ENCODE measurements around the gene PDE6B.
"Not testable (repeated sequence)": the region's sequence is repeated elsewhere in the genome, so short reads cannot be mapped to it uniquely, and the experiment has no call there.

PDE6B gene

DNA sequence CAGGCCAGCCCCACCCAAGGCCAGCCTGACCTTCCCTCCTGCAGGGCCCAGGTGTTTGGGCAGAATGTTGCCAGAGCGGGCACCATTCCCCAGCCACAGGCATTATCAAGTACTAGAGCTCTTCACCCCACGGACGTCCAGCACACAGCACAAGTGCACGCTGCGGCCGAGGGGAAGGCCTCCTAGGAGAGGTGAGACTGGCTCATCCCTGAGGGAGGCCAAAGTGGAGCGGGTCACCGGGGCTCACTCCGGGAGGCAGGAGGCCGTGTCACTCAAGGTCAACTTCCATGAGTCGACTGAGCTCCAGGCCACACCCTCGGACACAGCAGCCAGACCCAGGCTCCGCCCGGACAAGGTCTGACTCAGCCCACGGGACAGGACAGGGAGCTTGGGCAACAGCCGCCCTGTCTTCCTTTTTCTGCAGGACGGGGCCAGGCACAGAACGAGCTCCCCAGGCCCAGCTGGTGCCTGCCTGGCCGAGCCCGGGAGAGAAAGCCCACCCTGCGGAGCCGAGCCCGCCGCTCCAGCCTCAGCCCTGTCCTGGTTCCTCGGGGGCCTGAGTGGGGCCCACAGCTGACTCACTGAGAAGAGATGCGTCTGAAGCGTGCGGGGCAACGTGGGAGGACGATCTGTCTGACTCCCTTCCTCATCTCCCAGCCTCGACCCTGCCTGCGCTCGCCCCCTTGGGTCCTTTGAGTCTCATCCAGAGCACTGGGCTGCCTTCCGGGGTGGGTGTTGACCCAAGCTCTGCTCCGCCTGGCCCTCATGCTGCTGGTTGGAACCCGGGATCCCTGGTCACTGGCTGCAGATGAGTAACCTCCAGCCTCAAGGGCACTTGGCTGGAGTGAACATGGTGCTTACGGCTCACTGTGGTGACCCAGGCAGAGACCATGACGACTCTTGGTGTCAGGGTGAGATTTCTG lies 61.9 kb downstream of the PDE6B start:
- peak in 1 of 2 donors; percentile 81 for DNase-seq

DNA sequence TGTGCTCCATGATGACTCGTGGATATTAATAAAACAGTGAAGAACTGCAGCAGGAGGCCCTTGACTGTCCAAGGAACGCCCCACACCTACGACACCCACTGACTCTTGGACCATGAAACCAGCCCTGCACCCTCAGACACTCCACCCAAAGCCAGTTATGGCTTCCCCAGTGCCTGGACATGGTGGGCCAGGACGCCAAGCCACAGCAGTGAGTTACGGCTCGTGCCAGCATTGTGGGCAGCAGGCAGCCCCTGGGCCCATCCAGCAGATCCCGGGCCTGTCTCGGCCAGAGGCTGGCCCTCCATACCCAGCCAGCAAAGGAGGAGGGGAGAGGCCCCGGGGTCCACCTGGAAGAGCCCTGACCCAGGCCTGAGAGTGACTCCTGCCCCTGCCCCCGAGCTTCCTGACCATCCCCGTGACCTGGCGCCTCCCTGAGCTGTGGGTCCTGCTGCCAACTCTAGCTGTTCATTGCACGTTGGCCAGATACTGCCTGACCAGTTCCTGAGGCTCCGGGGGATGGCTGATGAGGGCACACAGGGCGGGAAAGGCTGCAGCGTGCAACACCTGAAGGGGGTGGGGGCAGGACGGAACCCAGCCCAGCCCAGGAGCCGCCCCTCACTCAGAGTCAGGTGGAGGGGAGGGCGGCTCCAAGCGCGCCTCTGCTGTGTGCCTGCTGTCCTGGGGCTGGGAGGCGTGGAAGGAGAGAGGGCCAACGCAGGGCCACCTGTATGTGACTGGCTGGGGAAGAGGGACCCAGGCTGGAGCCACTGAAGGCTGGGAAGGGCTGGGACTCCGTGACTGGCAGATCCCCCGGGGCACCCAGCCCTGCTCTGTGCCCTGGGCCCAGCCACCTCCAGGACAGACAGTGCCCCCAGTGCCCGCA lies 62.8 kb downstream of the PDE6B start:
- no peak for DNase-seq

DNA sequence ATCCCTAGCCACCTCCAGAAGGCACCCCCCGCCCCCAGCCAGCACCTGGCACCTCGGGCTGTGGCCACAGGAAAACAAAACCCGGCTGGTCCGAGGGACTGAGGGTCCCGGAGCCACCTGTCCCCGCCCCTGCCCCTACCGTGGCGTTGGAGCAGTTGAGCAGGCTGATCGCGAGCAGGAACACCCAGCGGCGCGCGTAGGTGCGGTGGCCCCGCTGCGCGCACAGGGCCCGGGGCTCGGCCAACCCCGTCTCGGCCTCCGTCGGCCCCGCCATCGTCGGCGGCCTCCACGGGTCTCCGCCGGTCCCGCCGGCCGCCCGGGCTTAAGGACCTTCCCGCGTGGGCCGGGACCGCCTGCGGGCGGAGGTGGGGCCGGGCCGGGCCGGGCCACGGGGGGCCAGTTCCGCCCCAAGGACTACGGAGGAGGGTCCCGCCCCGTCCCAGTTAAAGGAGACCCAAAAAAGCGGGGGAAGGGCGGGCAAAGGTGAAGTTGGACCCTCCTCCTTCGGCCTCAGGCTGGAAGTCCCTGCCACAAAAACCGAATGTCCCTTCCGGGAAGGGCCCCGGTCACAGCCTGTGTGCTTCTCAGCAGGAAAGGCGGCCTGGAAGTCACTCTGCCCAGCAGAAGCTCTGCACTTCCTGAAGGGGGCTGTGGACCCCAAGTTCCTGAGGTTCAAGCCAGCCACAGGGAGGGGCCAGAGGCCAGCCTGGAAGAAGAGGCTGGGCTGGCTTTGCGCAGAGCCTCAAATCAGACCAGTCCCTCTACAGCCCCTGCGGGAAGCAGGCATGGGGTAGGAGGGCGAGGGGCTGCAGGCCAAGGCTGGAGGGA lies 63.7 kb downstream of the PDE6B start, which contains the start of gene SLC49A3:
TSS of gene SLC49A3 (minus strand) at position 298 of the 828 bp plus-strand sequence. CDS start at position 274, 24 bp downstream.
- DNase-seq: no peak

DNA sequence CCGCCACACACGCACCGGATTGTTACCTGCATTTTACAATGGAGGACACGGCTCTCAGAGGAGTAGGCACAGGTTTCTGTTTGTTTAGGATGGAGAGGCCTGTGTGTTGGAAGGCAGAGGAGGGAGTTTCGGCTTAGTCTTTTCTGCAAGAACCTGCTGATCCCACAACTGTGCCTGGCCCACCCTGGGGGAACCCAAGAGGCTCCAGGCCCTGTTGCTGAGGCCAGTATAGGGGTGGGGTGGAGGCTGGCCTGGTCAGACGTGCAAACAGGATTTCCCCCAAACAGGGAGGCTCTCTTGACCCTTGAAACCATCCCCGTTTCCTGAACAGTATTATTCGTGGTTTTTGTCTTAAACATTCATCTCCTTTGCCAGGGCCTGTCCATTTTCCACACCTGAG lies 64.3 kb downstream of the PDE6B start:
- no peak for DNase-seq

DNA sequence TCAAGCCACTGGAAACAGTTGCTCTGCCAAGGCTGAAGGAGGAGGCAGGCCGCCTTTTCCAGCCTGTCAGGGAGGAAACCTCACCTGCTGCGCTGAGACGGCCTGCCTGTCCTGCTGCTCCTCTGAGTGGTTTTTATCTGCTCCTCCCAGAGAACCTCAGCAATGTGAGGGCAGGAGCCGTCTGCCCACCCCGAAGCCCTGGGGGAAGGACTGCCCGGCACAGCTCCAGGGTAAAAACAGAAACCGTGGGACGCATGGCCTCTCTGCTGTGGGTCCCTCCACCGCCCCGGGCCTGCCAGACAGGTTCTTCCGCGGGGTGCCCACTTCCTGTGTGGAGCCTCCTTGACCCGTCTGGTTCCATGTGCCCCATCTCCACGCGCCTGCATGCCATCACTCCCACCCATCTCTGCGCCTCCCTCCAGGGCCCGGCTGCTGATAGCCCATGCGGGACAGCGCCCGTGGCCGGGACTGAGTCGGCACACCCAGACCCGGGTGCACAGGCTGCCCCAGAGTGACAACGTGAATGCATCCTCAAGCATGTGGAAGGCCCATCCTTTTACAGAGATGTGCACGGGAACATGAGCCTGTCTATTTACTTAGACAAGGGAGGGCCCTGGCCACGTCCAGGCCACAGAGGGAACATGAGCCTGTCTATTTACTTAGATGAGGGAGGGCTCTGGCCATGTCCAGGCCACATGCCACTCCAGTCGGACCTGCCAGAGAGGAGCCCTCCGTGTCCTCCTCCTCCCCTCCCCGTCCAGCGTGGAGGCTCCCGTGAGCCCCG lies 67.6 kb downstream of the PDE6B start:
- DNase-seq: no peak

DNA sequence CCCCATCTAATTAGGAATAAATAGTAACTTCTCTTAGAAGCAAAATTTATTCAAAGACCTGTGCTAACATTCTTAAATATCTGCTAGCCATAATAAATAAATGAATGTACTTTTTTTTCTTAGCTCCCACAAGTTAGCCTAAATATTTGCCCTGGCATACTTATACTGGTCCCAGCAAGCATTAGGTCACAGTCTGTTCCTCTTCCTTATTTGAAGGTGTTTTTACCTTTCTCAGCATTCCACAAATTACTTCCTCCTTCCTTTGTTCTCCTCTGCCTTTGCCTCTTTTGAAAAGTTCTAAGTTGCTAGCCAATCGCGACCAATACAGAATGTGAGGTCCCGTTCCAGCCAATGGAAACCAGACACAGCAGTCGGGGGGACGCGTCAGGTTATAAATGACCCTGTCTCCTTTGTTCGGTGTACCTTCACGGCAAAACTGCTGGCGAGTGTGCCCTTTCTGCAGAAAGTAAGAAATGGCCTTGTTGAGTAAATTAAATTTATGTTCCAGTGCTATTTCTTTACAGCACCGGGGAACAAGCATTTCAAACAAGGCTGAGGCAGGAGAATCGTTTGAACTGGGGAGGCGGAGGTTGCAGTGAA lies 69.1 kb downstream of the PDE6B start:
- not testable (repeated sequence) for DNase-seq

DNA sequence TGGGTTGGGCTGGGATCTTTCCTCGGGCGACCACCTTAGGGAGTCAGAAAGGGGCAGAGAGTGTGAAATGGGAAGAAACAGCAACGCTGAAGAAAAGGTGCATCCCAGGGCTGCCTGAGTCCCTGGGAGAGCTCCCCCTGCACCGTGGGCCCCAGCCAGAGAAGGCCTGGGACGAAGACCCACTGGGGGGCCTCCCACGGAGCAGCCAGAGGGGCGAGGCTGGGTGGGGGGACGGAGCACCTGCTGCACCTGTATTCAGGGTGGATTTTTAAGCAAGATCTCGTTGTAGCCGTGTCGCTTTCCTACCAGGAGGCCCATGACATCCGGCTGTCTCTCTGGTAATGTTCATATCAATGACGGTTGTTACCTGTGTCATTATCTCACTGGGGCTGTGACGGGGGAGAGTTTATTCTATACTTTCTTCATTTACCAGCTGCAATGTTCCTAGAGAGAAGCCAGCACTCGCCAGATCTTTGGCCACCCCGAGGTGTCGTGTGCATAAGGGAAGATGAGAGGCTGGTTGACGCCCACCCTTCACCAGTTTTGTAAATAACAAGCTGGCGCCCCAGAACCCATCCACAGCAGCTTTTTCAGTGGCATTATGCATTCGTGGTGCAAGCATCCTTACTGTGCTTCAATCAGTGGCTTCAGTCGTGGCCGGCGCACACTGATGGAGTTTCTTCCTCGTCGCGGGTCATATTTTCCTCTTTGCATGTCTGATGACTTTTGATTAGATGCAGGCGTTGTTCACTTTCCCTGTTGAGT lies 74.6 kb downstream of the PDE6B start:
- DNase-seq: no peak

DNA sequence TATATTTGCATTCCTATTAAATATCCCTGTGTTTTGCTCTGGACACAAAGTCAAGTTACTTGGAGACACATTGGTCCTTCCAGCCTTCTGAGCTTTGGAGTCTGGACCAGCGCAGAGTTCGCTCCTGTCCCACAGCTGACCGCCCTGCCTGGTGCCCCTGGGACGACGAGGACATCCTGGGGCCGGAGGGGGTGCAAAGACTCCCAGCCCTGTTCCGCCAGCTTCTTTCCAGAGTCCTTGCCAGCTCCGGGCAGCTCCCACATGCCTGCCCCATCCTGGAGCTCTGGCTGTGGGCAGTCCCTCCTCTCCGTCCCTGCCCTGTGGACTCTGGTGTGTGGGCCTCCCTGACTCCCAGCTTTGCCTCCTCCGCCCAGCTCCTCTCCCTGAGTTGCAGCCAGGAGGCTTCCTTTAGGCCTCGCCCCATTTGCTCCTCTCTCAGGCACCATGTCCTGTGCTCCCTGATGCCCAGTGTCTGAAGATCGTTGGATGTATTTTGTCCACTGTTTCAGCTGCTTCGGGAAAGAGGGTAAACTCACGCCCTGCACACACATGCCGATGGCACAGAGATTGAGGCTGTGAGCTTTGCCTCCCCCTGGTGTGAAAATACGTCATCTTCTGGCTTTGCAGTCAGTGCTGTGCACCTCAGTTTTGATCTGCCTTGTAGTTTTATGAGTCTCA lies 75.4 kb downstream of the PDE6B start:
- no peak for DNase-seq

DNA sequence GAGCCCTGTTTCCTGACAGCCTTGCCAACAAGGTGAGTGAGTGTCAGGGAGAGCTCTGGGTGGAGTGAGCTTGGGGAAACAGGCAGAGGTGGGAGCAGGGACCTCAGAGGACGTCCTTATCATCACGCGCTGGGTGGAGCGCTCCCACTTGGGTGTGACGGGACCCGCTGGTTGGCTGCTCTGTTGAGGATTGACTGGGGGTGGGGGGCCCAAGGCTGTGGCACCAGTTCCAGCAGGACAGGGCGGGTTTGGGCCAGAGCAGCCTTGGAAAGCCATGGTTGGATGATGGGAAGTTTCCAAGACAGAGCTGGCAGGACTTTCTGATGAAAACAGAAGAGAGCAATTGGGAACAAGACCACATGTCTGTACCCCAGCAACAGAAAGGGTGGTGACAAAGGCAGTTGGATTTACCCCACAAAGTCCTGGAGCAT lies 77.3 kb downstream of the PDE6B start:
- no peak for DNase-seq

DNA sequence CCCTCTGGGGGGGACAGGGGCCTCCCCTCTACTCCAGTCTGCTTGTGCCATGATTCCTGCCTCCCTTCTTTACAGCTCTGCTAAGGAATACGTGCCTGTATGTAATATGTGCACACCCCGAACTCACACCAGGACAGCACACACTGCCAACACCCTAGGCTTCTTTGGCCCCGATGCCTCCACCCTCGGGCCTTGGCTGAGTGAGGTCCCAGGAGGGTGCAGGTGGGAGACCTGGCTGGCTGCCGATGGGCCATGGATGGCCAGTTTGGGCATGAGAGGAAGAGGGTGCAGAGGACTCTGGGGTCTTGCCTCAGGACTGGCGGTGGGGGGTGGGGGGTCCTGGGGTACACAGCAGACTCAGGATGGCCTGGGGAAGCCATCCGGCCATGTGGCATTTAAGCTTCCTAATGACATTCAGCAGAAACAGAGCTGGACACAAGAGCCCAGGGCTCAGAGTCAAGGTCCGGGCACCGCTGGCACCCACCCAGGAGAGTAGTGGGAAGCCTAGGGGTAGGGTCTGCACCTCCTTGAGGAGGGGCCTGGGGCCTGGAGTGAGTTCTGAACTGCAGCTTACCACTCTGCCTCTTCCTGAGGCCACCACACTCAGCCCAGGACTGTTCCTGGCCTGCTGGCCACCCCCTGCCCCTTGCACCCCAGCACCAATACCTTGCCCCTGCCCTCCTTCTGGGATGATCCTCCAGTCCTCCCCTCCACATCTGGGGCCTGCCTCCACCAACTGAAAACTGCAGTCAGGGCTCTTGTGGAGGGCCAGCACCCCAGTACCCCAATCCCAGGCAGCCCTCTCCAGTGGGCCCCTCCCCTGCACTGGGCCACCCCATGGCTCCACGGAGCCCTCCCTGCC lies 78.2 kb downstream of the PDE6B start:
- no peak for DNase-seq

DNA sequence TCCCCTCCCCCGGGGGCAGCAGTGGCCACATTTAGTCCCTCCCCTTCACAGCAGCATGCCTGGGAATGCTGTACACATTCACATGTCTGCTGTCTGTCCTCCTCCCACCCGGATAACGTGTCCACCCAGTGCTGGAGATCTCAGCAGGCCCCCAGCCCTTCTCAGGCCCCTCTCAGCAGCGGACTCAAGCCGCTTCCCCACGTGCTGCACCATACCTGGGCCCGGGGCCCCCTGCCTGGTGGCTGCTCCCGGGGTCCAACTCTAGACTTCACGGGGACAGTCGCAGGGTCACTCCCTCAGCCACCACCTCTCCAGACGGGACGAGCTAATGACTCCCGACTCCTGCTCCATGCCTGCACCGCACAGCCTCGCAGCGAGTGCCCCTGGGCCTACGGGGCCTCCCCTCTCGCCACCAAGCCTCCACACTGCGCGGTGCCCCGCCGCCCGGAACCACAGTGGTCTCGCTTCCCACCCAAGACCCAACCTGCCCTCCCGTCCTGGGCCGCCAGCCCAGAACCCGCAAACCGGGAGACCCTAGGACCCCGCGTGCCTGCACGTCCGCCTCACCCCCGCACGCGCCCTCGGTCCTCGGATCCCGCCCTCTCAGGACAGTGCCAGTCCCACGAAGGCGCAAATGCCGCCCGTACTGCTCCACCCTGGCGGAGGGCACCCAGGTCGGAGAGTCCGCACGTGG lies 79.0 kb downstream of the PDE6B start:
- no peak for DNase-seq

DNA sequence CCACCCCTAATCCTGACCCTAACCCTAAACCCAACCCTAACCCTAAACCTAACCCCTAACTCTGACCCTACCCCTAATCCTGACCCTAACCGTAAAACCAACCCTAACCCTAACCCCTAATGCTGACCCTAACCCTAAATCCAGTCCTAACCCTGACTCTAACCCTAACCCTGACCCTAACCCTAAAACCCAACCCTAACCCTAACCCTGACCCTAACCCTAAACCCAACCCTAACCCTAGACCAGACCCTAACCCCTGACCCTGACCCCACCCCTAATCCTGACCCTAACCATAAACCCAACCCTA lies 79.6 kb downstream of the PDE6B start:
- DNase-seq: no peak

DNA sequence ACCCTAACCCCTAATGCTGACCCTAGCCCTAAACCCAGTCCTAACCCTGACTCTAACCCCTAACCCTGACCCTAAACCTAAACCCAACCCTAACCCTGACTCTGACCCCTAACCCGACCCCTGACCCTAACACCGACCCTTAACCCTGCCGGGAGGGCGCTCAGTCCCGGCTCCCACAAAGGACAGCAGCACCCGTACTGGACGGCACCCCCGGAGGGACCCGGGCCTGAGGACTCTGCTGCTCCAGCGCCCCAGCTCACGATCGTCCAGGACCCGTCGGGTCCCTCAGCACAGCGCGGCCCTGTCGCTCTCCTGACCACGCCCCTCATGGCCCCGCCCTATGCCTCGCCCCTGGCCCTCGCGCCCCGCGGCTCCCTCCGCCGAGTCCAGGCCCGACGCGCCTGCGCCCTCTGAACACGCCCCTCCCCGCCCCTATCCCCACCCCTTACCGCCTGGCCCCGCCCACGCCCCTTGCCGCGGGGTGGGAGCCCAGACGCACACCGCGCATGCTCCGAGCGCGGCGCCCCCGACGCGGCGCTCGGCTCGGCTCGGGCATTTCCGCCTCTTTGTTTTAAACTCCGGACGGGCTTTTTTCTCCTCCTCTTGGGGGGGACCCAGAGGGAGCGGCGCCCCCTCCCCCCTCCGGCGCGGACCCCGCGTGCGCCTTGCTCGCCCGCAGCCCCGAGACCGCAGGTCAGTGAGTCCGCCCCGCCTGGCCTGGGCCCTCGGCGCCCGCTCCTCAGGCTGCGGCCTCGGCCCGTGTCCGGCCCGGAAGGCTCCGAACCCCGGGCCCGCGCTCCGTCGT lies 80.1 kb downstream of the PDE6B start, which contains the start of gene PCGF3:
TSS of gene PCGF3 (plus strand) at position 555 of the 805 bp plus-strand sequence. CDS start 27,849 bp downstream, outside the sequence.
- peak; percentile 95 to 97 for DNase-seq

DNA sequence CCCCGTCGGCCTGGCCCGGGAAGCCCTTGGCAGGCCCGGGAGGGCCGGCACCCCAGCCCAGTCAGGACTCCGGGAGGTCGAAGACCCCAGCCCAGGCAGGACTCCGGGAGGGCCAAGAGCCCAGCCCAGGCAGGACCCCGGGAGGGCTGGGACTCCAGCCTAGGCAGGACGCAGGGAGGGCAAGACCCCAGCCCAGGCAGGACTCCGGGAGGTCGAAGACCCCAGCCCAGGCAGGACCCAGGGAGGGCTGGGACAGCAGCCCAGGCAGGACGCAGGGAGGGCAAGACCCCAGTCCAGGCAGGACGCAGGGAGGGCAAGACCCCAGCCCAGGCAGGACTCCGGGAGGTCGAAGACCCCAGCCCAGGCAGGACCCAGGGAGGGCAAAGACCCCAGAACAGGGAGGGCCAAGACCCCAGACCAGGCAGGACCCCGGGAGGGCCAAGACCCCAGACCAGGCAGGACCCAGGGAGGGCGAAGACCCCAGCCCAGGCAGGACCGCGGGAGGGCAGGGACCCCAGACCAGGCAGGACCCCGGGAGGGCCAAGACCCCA lies 80.8 kb downstream of the PDE6B start:
- not testable (repeated sequence) for DNase-seq

DNA sequence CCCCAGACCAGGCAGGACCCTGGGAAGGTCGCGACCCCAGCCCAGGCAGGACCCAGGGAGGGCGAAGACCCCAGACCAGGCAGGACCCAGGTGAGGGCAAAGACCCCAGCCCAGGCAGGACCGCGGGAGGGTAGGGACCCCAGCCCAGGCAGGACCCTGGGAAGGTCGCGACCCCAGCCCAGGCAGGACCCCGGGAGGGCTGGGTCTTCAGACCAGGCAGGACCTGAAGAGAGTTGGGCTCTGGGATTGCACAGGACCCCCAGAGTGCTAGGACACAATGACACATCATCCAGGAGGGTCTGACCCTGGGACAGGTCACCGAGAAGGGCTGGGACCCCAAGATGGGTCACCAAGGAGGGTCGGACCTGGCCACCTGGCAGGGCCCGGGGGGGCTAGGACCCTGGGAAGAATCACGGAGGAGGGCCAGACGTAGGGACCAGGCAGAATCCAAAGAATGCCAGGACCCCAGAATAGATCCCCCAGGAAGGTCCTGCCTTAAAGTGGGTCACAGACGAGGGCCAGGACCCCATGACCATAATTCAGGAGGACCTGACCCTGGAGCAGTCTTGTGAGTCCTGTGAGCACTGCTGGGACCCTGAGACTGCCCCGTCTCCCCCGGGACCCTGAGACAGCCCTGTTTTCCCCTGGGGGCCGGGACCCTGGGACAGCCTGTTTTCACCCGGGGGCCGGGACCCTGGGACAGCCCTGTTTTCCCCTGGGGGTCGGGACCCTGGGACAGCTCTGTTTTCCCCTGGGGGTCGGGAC lies 81.6 kb downstream of the PDE6B start:
- DNase-seq: no peak

DNA sequence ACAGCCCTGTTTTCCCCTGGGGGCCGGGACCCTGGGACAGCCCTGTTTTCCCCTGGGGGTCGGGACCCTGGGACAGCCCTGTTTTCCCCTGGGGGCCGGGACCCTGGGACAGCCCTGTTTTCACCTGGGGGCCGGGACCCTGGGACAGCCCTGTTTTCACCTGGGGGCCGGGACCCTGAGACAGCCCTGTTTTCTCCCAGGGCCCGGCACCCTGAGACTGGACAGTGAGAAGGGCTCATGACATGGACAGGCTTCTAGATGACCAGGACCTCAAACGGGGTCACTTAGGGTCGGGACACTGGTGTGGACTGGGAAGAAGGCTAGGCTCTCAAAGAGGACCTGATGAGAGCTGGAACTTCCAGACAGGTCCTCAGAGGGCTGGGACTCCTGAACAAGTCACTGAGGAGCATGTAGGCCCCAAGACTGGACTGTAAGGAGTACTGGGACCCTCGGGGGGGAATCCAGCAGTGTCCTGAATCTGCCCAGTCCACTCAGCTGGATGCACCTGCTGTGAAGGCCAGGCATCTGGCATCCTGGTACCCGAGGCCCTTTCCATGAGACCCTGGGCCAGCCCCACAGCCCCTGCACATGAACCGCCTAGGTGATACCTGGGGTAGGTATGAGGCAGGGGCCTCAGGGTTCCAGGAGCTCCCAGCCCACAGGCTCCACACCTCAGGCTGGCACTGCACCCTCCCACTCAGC lies 82.7 kb downstream of the PDE6B start:
- DNase-seq: no peak

Measured in CD4-positive, alpha-beta T cell treated with Interleukin-4 for 1 hour (primary cell).